ENCODE results near the gene GRID1.

GRCh38 chr10:86045896-86046295, 320.7 kb downstream of the GRID1 start:
- TF ChIP-seq CTCF (IDR thresholded peaks at IDR 0.05) (no peak), POLR2A (IDR thresholded peaks at IDR 0.05) (no peak)

Measured in esophagus squamous epithelium (tissue), 4 donors.